ENCODE results near the gene UCKL1. TPM values are rescaled to one million over a fixed set of nuclear protein-coding genes. Genes with fewer than 3 reads are reported as not detected.
A peak's percentile ranks its signal among the peaks of the same experiment; 100 is the strongest.

Gene UCKL1
- total RNA-seq, 1 experiment from 2014 or later: 21.5 TPM

DNA sequence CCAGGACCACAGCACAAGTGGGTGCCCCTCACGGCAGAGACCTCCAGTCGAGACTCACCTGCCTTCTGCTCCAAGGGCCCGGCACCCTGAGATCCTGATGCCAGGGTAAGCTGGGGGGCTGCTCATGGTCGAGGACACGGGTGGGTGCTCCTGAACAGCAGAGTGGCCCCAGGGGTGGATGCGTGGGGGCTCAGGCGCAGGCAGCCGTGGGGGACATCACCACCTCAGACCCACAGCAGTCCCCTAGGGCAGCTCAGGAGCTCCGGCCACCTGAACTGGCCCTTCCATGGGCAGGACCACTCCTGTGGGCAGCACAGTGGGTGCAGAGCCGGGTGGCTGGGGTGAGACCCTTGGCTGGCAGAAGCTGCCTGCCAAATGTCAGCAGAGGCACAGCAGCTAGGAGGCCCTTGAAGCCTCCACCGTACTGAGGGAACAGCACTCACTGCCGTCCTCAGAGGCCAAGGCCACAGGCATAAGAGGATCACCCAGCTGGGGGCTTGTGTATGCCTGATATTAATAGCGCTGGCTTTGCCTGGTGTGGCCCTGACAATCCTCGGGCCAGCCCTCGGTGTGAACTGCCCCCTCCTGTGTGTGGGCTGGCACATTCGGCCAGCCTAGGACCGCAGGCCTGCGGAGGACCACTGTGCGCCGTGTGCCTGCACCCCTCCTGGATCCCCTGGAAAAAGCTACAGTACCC, 5.4 kb downstream of the UCKL1 start:
- DNase-seq (ENCODE audit: low read depth, low spot score): no peak
- in situ Hi-C loops (cut with HindIII; ENCODE audit: low pct_unique_long_range_greater_than_20kb, low sequenced_read_pairs): no loop called here

DNA sequence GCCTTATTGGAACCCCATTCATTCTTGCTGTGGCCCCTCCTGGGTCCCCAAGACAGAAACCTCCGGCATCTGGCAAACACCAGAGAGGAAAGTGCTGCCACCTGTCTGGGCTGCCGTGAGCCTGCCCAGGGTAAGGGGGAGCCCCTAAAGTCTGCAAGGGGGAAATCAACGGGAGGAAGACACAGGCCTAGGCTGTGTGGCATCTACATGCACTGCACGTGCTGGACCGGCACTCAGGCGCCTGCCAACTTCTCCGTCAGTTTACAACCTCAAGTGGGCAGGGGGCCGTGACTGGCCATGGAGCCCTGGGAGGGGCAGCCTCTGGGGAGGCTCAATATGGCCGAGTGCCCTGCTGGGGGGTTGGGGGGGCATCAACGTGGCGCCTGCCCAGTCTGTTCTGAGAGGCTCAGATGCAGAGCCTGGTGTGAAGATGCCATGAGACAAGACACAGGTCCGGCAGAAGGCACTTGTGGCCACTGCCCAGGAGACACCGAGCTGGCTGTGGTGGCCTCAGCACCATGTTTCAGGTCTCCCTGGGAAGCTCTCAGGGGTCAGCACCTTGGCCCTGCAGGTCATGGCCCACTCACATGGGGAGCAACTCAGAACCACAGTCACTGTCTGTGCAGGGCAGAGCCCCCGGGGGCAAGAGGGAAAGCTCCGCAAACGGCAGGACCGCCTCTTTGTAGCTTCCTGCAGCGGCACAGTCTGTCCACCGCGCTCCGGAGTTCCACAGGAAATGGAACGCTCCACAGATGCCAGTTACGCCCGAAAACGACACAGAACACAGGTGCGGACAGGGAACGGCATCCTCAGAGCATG, 8.4 kb downstream of the UCKL1 start:
- in situ Hi-C loops (cut with HindIII; ENCODE audit: low pct_unique_long_range_greater_than_20kb, low sequenced_read_pairs): no loop called here
- no peak for DNase-seq (ENCODE audit: low read depth, low spot score)

DNA sequence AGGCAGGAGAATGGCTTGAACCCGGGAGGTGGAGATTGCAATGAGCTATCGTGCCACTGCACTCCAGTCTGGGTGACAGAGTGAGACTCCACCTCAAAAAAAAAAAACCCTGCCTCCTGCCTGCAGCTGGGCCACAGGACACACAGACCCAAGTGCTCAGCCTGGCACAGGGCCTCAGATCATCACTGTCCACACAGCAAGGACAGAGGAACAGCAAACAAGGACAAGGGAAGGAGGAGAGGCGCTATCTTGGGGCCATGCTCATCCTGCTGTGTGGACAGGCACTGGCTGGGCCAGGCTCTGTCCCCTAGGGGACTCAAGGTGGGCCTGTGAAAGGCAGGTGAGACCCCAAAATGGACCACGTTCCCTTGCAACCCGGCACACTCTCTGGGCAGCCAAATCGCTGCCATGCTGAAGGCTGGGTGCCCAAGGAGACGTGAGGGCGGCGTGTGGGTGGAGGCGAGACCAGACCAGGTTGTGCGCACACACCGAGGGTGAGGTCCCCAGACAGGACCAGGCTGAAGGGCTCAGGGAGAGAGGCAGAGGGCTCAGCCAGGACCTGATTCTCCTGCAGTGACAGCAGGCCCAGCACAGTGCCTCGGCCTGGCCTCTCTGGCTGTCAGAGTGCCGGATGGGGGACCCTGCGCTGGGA, 9.1 kb downstream of the UCKL1 start:
- in situ Hi-C loops (cut with HindIII; ENCODE audit: low pct_unique_long_range_greater_than_20kb, low sequenced_read_pairs): no loop called here
- no peak for DNase-seq (ENCODE audit: low read depth, low spot score)

DNA sequence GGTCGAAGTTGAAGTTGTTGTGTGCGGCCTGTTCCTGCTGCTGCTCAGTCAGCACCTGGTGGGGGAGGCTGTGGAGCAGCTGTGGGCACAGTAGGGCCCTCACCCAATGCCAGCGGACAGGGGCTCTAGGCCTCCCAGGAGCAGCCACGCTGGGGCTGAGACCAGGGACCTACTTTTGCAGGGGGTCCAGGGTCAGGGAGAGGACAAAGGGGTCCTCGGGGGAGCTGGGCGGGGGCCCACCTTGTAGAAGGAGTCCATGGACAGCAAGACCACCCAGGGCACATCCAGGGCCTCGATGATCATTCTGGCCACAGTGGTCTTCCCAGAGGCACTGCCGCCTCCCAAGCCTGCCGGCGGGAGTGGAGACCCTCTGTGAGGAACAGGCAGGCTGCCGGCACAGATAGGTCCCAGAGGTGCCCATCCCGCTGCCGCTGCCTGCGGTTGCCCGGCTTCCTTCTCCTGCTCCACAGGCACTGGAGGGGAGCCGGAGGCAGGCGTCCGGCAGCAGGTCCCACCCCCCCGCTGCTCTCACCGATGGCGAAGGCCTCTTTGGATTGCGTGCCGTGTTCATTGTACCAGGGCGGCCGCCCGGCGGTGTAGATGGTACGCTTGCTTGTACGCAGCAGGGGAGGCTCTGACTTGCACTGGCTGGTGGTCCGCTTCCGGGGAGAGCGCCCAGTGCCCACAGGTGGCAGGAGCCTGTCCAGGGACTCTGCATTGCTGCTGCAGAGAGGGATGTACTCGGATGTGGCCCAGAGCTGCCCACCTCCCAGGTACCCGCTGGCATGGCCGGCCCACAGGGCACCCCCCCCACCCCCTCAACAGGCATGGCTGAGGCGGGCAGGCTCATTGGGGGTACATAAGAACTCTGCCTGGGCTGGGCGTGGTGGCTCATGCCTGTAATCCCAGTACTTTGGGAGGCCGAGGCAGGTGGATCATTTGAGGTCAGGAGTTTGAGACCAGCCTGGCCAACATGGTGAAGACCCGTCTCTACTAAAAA, 10.0 kb downstream of the UCKL1 start:
- no peak for DNase-seq (ENCODE audit: low read depth, low spot score)
- in situ Hi-C loops (cut with HindIII; ENCODE audit: low pct_unique_long_range_greater_than_20kb, low sequenced_read_pairs): no loop called here

DNA sequence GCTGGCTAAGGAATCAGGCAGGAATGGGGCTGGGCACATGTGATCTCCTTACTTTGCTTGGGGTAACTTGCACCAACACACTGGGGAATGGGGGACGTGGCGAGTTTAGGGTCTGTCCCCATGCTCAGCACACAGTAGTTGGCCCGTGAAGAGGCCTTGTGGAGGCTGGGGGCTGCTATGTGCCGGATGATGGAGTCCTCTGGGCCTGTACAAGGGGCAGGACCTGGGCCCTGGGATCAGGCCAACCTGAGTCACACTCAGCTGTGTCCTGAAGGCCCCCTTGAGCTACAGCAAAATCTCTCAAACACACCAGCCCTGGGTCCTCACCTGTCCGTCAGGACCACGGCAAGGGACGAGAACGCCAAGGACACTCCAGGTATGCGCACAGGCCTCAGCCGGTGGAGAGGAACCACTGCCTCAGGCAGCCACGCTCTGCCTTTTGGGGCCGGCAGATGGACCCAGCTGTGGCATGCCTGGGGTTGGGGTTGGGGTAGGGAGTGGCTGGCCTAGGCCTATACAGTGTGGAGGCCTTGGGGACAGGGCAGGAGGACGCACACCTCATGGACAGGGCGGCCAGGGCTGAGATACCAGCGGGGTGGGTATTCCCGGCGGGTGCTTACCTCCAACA, 11.1 kb downstream of the UCKL1 start:
- DNase-seq (ENCODE audit: low read depth, low spot score): no peak
- in situ Hi-C loops (cut with HindIII; ENCODE audit: low pct_unique_long_range_greater_than_20kb, low sequenced_read_pairs): no loop called here

DNA sequence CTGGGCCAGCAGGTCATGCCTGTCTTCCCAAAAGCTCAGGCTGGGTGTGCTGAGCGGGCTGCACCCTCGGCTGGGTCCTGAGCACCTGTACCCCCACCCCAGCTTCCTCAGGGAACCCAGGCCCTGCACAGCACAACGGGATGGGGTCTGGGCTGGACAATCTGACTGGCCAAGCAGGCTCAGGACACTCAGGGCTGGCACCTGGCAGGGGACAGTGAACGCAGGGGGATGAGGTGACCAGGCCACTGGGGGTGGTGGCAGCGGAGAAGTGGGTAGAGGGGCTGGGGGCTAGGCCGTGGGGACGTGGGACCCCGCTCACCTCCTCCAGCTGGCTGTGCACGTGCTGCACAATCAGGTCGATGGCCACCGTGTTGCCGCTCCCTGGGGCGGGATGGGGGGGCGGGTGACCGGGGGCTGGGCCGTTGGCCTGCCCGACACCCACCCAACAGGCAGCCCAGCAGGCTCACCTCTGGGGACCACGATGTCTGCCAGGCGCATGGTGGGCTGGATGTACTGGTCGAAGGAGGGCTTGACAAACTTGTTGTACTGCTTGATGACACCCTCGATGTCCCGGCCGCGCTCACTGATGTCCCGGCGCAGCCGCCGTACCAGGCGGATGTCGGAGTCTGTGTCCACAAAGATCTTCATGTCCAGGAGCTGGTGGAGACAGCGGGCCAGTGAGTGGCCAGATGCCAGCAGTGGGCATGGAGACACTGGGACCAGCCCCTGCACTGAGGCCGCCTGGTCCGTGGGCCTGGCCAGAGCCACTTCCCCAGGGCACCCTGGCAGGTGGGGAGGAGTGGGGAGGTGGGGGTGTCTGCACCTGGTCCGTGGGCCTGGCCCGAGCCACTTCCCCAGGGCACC, 11.9 kb downstream of the UCKL1 start:
- in situ Hi-C loops (cut with HindIII; ENCODE audit: low pct_unique_long_range_greater_than_20kb, low sequenced_read_pairs): no loop called here
- DNase-seq (ENCODE audit: low read depth, low spot score): no peak

DNA sequence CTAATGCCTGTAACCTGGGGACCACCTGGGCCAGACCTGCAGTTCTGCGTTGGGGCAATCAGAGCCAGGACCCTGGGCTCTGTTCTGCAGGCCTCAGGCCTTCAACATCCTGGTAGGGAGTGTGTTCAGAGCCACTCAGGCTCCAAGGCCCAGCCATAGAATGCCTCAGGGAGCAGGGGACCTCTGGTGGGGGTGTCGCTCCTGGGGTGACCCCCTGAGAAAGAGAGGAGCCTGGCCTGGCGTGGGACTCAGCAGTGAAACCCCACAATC, 12.5 kb downstream of the UCKL1 start:
- in situ Hi-C loops (cut with HindIII; ENCODE audit: low pct_unique_long_range_greater_than_20kb, low sequenced_read_pairs): no loop called here
- DNase-seq (ENCODE audit: low read depth, low spot score): no peak

DNA sequence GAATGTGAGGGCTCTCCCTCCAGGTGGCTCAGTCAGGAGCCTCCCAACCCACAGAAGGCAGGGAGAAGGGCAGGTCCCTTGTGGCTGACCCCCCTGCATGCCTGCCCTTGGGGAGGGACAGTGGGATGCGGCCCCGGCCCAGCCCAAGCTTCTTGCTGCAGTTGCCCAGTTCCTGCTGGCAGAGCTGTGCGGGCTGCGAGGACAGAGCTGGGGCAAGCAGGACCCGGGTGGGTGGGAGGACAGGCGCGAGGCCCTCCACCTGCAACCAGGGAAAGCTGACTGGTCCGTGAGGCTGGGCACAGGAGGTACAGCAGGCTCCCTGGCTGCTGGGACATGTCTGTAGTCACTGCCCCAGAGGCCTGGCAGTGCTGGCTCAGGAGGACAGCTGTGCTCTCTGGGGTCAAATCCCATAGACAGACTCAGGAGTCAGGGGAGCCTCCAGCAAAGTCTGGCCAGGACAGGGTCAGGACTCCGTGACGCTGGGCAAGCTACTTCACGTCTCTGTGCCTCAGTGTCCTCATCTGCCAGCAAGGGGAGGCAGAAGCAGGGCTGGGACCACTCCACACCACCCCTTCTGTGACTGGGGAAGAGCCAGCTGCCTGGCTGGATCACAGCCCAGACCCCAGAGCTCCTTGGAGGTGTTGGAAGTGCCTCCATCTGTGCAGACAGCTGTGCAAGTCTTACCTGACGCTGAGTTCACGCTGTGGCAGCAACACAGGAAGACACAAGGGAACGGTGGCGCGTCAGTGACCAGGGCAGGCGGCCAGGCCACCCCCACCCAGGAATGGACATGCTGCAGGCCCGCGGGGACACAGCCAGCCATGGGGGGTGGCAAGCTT, 13.0 kb downstream of the UCKL1 start:
- no peak for DNase-seq (ENCODE audit: low read depth, low spot score)
- in situ Hi-C loops (cut with HindIII; ENCODE audit: low pct_unique_long_range_greater_than_20kb, low sequenced_read_pairs): no loop called here

DNA sequence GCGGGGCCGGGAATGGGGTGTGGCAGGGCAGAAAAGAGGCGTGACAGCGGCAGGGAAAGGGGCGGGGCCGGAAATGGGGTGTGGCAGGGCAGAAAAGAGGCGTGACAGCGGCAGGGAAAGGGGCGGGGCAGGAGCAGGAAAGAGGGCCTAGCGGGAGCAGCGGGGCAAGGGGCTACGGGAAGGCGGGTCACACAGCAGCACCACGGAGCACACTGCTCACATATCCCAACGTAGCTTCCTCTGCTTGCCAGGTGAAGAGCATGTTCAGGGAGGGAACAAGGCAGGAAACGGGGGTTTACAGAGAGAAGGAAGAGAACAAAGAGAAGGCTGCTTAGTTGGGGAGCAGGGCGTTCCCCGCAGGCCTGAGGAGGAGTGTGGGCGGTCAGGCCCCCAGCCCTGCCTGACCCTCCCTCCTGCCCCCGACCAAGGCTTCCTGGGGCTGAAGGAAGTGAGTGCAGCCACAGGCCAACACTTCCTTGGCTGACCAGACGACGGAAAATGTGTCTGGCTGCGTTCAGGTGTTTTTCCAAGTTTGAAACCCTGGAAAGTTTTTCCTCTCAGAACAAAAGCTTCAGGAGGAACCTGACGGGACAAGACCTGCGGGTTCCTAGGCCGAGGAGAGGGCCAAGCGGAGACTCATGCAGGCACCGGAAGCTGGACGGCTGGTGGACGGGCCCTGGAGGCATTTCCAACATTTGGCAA, 13.8 kb downstream of the UCKL1 start:
- in situ Hi-C loops (cut with HindIII; ENCODE audit: low pct_unique_long_range_greater_than_20kb, low sequenced_read_pairs): no loop called here
- peak; percentile 29 for DNase-seq (ENCODE audit: low read depth, low spot score)

DNA sequence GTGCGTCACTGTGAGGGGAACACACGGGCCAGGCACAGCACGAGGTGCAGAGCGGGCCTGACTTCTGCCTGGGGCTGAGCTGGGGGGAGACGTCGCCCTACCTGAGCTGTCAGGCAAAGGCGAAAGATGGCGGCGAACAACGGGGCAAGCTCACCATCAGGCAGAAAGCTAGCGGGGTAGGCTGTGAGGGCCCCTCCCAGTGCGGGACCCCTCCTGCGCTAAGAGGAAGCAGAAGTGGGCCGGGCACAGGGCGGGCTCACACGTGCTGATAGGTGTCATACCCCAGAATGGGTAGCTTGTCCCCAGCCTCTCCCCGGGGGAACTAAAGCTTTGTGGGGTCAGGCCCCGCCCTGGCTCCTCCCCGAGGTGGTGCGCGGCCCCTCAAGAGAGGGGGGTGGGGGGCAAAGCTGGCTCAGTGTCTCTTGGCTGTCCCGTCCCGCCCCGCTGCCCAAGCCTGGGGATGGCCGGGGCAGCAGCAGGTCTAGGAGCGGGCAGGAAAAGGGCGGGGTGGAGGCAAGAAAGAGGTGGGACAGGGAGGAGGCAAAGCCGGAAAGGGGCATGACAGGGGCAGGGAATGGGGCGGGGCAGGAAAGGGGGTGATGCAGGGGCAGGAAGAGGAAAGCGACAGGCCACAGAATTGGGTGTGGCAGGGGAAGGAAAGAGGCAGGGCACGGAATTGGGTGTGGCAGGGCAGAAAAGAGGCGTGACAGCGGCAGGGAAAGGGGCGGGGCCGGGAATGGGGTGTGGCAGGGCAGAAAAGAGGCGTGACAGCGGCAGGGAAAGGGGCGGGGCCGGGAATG, 14.7 kb downstream of the UCKL1 start:
- no peak for DNase-seq (ENCODE audit: low read depth, low spot score)
- in situ Hi-C loops (cut with HindIII; ENCODE audit: low pct_unique_long_range_greater_than_20kb, low sequenced_read_pairs): no loop called here

DNA sequence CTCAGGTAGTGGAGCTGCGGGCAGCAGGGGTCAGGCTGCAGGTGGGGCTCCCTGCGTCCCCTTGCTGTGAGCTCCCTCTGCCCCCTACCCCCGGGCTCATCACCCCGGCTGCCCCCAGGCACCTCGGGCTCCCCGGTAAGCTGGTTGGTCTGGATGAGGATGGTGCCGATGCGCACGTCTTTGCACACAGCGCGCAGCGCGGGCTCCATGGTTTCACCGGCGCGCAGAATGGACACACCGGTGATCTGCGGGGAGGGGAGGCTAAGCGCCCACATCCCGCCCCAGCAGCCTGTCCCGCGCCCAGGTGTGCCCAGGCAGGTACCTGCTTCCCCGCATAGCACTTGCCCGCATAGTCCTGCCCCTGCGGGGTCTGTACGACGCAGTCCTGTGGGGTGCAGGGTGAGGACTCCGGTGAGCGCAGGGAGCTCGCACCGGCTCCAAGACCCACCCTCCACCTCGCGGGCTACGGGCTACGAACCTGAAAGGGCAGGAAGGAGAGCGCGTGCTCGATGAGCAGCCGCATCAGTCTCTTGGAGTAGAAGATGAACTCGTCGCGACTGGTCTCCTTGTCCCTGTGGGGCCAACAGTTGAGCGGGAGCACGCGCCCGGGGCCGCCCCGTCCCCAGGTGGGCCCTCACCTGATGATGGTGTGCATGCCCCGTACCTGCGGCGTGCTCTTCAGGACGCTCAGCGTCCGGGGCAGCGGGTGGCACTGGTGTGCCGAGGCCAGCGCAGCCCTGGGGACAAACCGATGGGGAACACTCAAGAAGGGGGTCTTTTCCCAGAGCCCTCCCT, 15.5 kb downstream of the UCKL1 start:
- DNase-seq (ENCODE audit: low read depth, low spot score): no peak
- in situ Hi-C loops (cut with HindIII; ENCODE audit: low pct_unique_long_range_greater_than_20kb, low sequenced_read_pairs): no loop called here

DNA sequence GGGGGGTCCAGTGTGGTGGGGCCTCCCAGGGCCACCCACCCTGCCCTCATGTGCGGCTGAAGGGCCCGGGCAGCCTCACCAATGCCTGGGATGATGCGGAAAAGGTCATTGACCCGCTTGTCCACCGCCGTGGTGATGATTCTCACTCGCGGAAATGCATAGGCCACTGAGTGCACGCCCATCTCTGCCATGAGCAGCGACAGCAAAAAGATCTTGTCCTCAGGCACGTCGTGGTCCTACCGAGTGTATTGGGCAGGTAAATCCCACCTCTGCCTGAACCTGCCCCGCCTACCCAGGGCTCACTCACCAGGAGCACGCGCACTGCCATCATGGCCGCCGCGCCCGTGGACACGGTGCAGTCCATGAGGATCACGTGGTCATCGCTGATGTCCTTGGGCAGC, 16.1 kb downstream of the UCKL1 start:
- in situ Hi-C loops (cut with HindIII; ENCODE audit: low pct_unique_long_range_greater_than_20kb, low sequenced_read_pairs): no loop called here
- DNase-seq (ENCODE audit: low read depth, low spot score): no peak

DNA sequence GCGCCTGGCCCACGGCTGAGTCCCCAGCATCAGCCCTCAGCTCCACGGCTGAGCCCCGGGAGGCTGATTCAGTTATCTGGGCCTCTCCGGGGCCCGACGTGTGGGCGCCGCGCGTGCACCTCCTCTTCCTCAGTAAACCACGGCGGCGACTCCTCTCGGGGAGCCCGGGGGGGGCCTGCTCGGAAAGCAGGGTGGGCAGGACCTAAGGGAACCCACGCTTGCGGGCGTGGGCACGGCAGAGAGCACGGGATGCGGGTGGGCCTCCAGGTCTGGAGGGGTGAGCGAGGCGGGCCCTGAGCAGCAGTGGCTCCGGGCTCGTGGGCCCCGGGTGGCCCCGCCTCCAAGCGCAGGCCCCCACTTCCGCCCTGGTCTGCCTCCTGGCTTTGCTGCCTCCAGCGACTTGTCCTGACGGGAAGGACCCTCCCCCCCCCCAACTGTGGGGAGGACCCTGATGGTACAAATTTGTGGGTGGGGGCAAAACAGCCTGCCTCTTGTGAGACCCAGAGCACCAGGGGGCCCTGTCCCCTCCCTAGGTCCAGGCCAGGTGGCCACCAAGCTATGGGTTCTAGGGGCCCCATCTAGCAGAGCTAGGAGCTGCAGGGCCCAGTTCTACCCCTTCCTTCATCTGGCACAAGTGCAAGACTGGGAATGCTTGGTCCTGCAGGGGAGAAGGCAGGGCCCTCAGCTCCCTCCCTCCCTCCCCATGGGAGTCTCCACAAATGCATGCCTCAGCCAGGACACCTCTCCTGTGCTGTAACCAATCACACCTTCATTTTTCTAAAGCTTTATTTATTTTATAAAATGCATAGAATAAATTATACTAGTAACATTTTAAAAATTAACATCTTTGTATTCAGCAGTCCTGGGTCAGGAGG, 16.9 kb downstream of the UCKL1 start:
- in situ Hi-C loops (cut with HindIII; ENCODE audit: low pct_unique_long_range_greater_than_20kb, low sequenced_read_pairs): no loop called here
- DNase-seq (ENCODE audit: low read depth, low spot score): no peak
